Frontal cortex (tissue), 4 donors: Measurements from ENCODE around the gene FUCA2. TPM values are rescaled to one million over a fixed set of nuclear protein-coding genes. Genes with fewer than 3 reads are reported as not detected.
"Not testable (repeated sequence)": the region's sequence is repeated elsewhere in the genome, so short reads cannot be mapped to it uniquely, and the experiment has no call there.

Source experiments
- DNase-seq, 2 donors: peaks; one replicate each; pipeline ENCODE4 v3.0.0; 2012; ENCODE audit warnings: low spot score in 2 of 2
- FAIRE-seq: peaks from 2 replicates; lab custom pipeline; 2012; peaks lifted over from hg19 to GRCh38; lab: Jason Lieb, UNC
- small RNA-seq: library from RNA; depleted of rRNA; stranded (forward); fragments of <200 nt; gene quantifications from one replicate; pipeline ENCODE3, GENCODE V24; 2014
- total RNA-seq: library from RNA; depleted of rRNA; stranded (reverse); fragments of >200 nt; gene quantifications from one replicate; pipeline ENCODE4 v1.2.3, GENCODE V29; 2014
- donor health status: control.
- donor health status: control.
- donor health status: control.

The FUCA2 gene
- total RNA-seq, 1 donor from 2014 or later = 11.8 TPM

- FAIRE-seq (no peak), DNase-seq (no peak)
Observed at GRCh38 chr6:143449714-143450452, 61.6 kb downstream of the FUCA2 start.

GRCh38 chr6:143449082-143449713 is 62.3 kb downstream of the FUCA2 start:
- FAIRE-seq = no peak
- no peak for DNase-seq

GRCh38 chr6:143447865-143448264 is 63.7 kb downstream of the FUCA2 start:
- not testable (repeated sequence) for FAIRE-seq, DNase-seq

Small RNAs within 50 kb of the gene (small RNA-seq; reads per million reads assigned to genes)
- not detected for gene RNA5SP221

Other genes with a start within 250 kb of the FUCA2 start
- gene ADAT2, start 61.0 kb downstream of the FUCA2 start, total RNA-seq = 4.5 TPM
- gene PEX3, start 60.9 kb downstream of the FUCA2 start, total RNA-seq = 33.8 TPM
- 15.1 TPM for gene PHACTR2, start 166.2 kb upstream of the FUCA2 start, total RNA-seq